ENCODE data around the gene UBE2E3.
"Not testable (repeated sequence)": the region's sequence is repeated elsewhere in the genome, so short reads cannot be mapped to it uniquely, and the experiment has no call there.

UBE2E3 gene

GRCh38 chr2:181037922-181038321 lies 57.5 kb downstream of the UBE2E3 start:
- Histone ChIP-seq H3K79me2 (ENCODE audit: control insufficient read depth, insufficient read depth, low read length, poor library complexity) (no peaks in the 10 kb centered on the region), H2AFZ (ENCODE audit: insufficient read depth, low read length, poor library complexity) (no peak overlapping the region)

GRCh38 chr2:181038796-181039195 lies 58.4 kb downstream of the UBE2E3 start:
- no peaks in the 10 kb centered on the region for H3K9me3 ChIP-seq (ENCODE audit: insufficient read depth, low read depth, low read length)
- no peak overlapping the region for H2BK120ac ChIP-seq (ENCODE audit: insufficient read depth, low read length, poor library complexity)
- H3K79me2 ChIP-seq (ENCODE audit: control insufficient read depth, insufficient read depth, low read length, poor library complexity), result no peaks in the 10 kb centered on the region
- H3K14ac ChIP-seq (ENCODE audit: low read length), result no peak overlapping the region
- H3K18ac ChIP-seq (ENCODE audit: low read length), result no peak overlapping the region
- H4K91ac ChIP-seq (ENCODE audit: low read depth, low read length), result no peak overlapping the region
- no peak overlapping the region for H3K4me2 ChIP-seq (ENCODE audit: low read length)
- no peaks in the 10 kb centered on the region for H3K79me1 ChIP-seq (ENCODE audit: low read length)
- no peak overlapping the region for H2BK5ac ChIP-seq (ENCODE audit: low read depth, low read length, poor library complexity)
- H4K12ac ChIP-seq (ENCODE audit: low read depth, low read length), result no peak overlapping the region
- H2AFZ ChIP-seq (ENCODE audit: insufficient read depth, low read length, poor library complexity), result no peak overlapping the region
- H2AK5ac ChIP-seq (ENCODE audit: low read length), result no peak overlapping the region
- no peak overlapping the region for H3K23ac ChIP-seq (ENCODE audit: low read length)
- no peaks in the 10 kb centered on the region for H3K27me3 ChIP-seq (ENCODE audit: insufficient read depth, low read length)
- no peaks in the 10 kb centered on the region for H3K4me1 ChIP-seq (ENCODE audit: control insufficient read depth in 1 of 2, insufficient read depth in 2 of 2, low read length in 2 of 2)
- H3K4ac ChIP-seq (ENCODE audit: low read depth, low read length), result no peak overlapping the region
- no peaks in the 10 kb centered on the region for H3K36me3 ChIP-seq (ENCODE audit: control insufficient read depth in 1 of 2, insufficient read depth in 2 of 2, low read length in 2 of 2)
- no peak overlapping the region for H3K27ac ChIP-seq (ENCODE audit: low read depth, low read length)
- DNase-seq, result no peak
- no peak overlapping the region for H3K4me3 ChIP-seq (ENCODE audit: low read depth, low read length)
- no CpG with 5 or more reads among the region's 4 CpGs for WGBS (ENCODE audit: extremely low coverage, insufficient coverage, insufficient read length)
- no peak overlapping the region for H4K8ac ChIP-seq (ENCODE audit: low read depth, low read length)
- no peak overlapping the region for H3K9ac ChIP-seq (ENCODE audit: low read length)
- no peak overlapping the region for H2BK12ac ChIP-seq (ENCODE audit: low read length)

More at GRCh38 chr2:181037922-181038321, 57.5 kb downstream of the UBE2E3 start:
- H3K4me1 ChIP-seq (ENCODE audit: control insufficient read depth in 1 of 2, insufficient read depth in 2 of 2, low read length in 2 of 2), result no peaks in the 10 kb centered on the region
- no peaks in the 10 kb centered on the region for H3K79me1 ChIP-seq (ENCODE audit: low read length)
- H2BK5ac ChIP-seq (ENCODE audit: low read depth, low read length, poor library complexity), result no peak overlapping the region
- H3K4ac ChIP-seq (ENCODE audit: low read depth, low read length), result no peak overlapping the region
- no CpG with 5 or more reads among the region's 1 CpG for WGBS (ENCODE audit: extremely low coverage, insufficient coverage, insufficient read length)
- no peak overlapping the region for H4K91ac ChIP-seq (ENCODE audit: low read depth, low read length)
- no peak overlapping the region for H2BK120ac ChIP-seq (ENCODE audit: insufficient read depth, low read length, poor library complexity)
- no peaks in the 10 kb centered on the region for H3K27me3 ChIP-seq (ENCODE audit: insufficient read depth, low read length)
- DNase-seq, result no peak
- no peak overlapping the region for H4K8ac ChIP-seq (ENCODE audit: low read depth, low read length)
- no peak overlapping the region for H3K4me2 ChIP-seq (ENCODE audit: low read length)
- H3K18ac ChIP-seq (ENCODE audit: low read length), result no peak overlapping the region
- H3K4me3 ChIP-seq (ENCODE audit: low read depth, low read length), result no peak overlapping the region
- H3K14ac ChIP-seq (ENCODE audit: low read length), result no peak overlapping the region
- no peak overlapping the region for H3K27ac ChIP-seq (ENCODE audit: low read depth, low read length)
- no peak overlapping the region for H3K9ac ChIP-seq (ENCODE audit: low read length)
- no peaks in the 10 kb centered on the region for H3K36me3 ChIP-seq (ENCODE audit: control insufficient read depth in 1 of 2, insufficient read depth in 2 of 2, low read length in 2 of 2)
- H3K9me3 ChIP-seq (ENCODE audit: insufficient read depth, low read depth, low read length), result no peaks in the 10 kb centered on the region
- H2BK12ac ChIP-seq (ENCODE audit: low read length), result no peak overlapping the region
- H3K23ac ChIP-seq (ENCODE audit: low read length), result no peak overlapping the region
- no peak overlapping the region for H2AK5ac ChIP-seq (ENCODE audit: low read length)
- H4K12ac ChIP-seq (ENCODE audit: low read depth, low read length), result no peak overlapping the region

GRCh38 chr2:181040839-181041238 lies 60.4 kb downstream of the UBE2E3 start:
- H2BK120ac ChIP-seq (ENCODE audit: insufficient read depth, low read length, poor library complexity); H2BK5ac ChIP-seq (ENCODE audit: low read depth, low read length, poor library complexity); H3K27me3 ChIP-seq (ENCODE audit: insufficient read depth, low read length); DNase-seq; H4K12ac ChIP-seq (ENCODE audit: low read depth, low read length); H4K8ac ChIP-seq (ENCODE audit: low read depth, low read length); H3K18ac ChIP-seq (ENCODE audit: low read length); H2AFZ ChIP-seq (ENCODE audit: insufficient read depth, low read length, poor library complexity); H3K27ac ChIP-seq (ENCODE audit: low read depth, low read length); H3K36me3 ChIP-seq (ENCODE audit: control insufficient read depth in 1 of 2, insufficient read depth in 2 of 2, low read length in 2 of 2); H3K14ac ChIP-seq (ENCODE audit: low read length); H3K4me1 ChIP-seq (ENCODE audit: control insufficient read depth in 1 of 2, insufficient read depth in 2 of 2, low read length in 2 of 2); H2AK5ac ChIP-seq (ENCODE audit: low read length); H3K9ac ChIP-seq (ENCODE audit: low read length); H4K91ac ChIP-seq (ENCODE audit: low read depth, low read length); H3K9me3 ChIP-seq (ENCODE audit: insufficient read depth, low read depth, low read length); H3K79me2 ChIP-seq (ENCODE audit: control insufficient read depth, insufficient read depth, low read length, poor library complexity); H3K79me1 ChIP-seq (ENCODE audit: low read length); H3K4me2 ChIP-seq (ENCODE audit: low read length); H3K4me3 ChIP-seq (ENCODE audit: low read depth, low read length); H2BK12ac ChIP-seq (ENCODE audit: low read length); H3K4ac ChIP-seq (ENCODE audit: low read depth, low read length); H3K23ac ChIP-seq (ENCODE audit: low read length): not testable (repeated sequence)
- WGBS (ENCODE audit: extremely low coverage, insufficient coverage, insufficient read length), result no CpG with 5 or more reads among the region's 11 CpGs

GRCh38 chr2:181041661-181042060 lies 61.3 kb downstream of the UBE2E3 start:
- H4K8ac ChIP-seq (ENCODE audit: low read depth, low read length), result no peak overlapping the region

More at GRCh38 chr2:181041661-181042060, 61.3 kb downstream of the UBE2E3 start:
- H3K23ac ChIP-seq (ENCODE audit: low read length), result no peak overlapping the region
- H2AK5ac ChIP-seq (ENCODE audit: low read length), result no peak overlapping the region
- H3K14ac ChIP-seq (ENCODE audit: low read length), result no peak overlapping the region
- no peak overlapping the region for H3K9ac ChIP-seq (ENCODE audit: low read length)
- no peak overlapping the region for H3K27ac ChIP-seq (ENCODE audit: low read depth, low read length)
- H2AFZ ChIP-seq (ENCODE audit: insufficient read depth, low read length, poor library complexity), result no peak overlapping the region
- DNase-seq, result no peak
- no peaks in the 10 kb centered on the region for H3K4me1 ChIP-seq (ENCODE audit: control insufficient read depth in 1 of 2, insufficient read depth in 2 of 2, low read length in 2 of 2)
- H3K4me2 ChIP-seq (ENCODE audit: low read length), result no peak overlapping the region
- no peak overlapping the region for H3K4me3 ChIP-seq (ENCODE audit: low read depth, low read length)
- H2BK12ac ChIP-seq (ENCODE audit: low read length), result no peak overlapping the region
- H3K79me2 ChIP-seq (ENCODE audit: control insufficient read depth, insufficient read depth, low read length, poor library complexity), result no peaks in the 10 kb centered on the region
- no peaks in the 10 kb centered on the region for H3K27me3 ChIP-seq (ENCODE audit: insufficient read depth, low read length)
- no peak overlapping the region for H3K4ac ChIP-seq (ENCODE audit: low read depth, low read length)
- no peak overlapping the region for H2BK120ac ChIP-seq (ENCODE audit: insufficient read depth, low read length, poor library complexity)
- no peak overlapping the region for H3K18ac ChIP-seq (ENCODE audit: low read length)
- H3K79me1 ChIP-seq (ENCODE audit: low read length), result no peaks in the 10 kb centered on the region
- H2BK5ac ChIP-seq (ENCODE audit: low read depth, low read length, poor library complexity), result no peak overlapping the region
- no peak overlapping the region for H4K12ac ChIP-seq (ENCODE audit: low read depth, low read length)
- no CpG with 5 or more reads among the region's 2 CpGs for WGBS (ENCODE audit: extremely low coverage, insufficient coverage, insufficient read length)
- H3K36me3 ChIP-seq (ENCODE audit: control insufficient read depth in 1 of 2, insufficient read depth in 2 of 2, low read length in 2 of 2), result no peaks in the 10 kb centered on the region
- no peaks in the 10 kb centered on the region for H3K9me3 ChIP-seq (ENCODE audit: insufficient read depth, low read depth, low read length)
- H4K91ac ChIP-seq (ENCODE audit: low read depth, low read length), result no peak overlapping the region
